Activated gamma-delta T cell treated with Interleukin-2 at 50 U/mL for 16 hours (primary cell): ENCODE measurements around the gene DNAJC16.
A peak's percentile ranks its signal among the peaks of the same experiment; 100 is the strongest.
"Not testable (repeated sequence)": the region's sequence is repeated elsewhere in the genome, so short reads cannot be mapped to it uniquely, and the experiment has no call there.

Source experiments
- DNase-seq: peaks from one replicate; pipeline ENCODE4 v3.0.0-alpha.2; 2020

Gene DNAJC16

DNA sequence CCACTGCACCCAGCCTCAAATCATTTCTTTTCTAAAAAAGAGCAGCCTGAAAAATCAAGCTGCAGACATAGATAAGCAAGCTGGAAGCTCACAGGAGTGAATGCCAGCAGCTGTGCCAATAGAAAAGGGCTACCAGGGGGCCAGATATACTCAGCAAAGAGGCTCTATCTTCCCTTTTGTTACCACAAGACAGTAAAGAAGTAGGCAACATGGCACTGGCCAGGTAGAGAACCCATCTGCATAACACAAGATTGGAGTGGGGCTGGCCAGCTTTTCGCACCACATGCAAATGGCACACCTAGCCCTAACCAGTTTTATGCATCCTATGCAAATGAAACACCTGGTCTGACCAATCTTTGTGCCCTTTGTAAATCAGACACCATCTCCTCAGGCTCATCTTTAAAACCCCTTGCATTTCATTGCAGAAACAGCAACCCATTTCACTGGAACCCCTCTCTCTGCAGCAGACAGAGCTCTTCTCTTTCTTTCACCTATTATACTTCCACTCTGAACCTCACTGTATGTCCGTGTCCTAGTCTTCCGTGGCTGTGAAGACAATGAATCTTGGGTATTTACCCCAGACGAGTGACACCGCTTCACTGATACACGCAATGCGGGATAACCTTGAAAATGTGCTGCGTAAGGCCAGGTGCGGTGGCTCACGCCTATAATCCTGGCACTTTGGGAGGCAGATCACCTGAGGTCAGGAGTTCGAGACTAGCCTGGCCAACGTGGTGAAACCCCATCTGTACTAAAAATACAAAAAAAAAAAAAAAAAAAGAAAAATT, 17.8 kb upstream of the DNAJC16 start:
- DNase-seq = no peak

- no peak for DNase-seq
These were observed 17.1 kb upstream of the DNAJC16 start for GRCh38 chr1:15509586-15509985.

DNA sequence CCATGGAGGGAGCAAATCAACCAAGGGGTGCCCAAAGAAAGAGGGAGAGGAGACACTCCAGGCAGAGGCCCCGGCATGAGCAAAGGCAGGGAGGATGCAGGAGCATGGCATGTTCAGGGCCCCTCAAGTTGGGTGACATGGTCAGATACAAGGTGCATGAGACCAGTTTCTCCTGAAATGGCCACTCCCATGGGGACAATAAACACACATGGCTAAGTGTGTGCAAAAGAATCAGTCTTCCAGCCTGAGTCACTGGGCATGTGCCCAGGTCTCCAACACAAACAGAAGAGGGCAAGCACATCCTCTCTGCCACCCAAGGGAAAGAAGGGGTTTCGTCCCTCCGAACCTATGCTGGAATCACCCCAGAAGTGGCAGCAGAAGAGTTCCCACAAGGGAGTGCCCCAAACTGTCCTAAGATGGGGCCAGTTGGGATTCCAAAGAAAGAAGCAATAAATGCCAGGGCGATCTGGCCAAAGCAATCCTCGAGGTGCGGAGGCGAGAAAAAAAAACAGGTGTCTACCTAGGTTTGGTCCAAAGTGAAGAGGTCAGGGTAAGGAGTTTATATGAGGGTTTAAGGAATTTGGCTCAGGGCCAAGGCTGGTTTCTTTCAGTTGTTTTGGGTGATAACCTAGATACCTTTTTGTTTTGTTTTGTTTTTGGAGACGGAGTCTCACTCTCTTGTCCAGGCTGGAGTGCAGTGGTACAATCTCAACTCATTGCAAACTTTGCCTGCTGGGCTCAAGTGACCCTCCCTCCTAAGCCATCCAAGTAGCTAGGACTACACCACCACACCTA, 15.8 kb upstream of the DNAJC16 start:
- no peak for DNase-seq

DNA sequence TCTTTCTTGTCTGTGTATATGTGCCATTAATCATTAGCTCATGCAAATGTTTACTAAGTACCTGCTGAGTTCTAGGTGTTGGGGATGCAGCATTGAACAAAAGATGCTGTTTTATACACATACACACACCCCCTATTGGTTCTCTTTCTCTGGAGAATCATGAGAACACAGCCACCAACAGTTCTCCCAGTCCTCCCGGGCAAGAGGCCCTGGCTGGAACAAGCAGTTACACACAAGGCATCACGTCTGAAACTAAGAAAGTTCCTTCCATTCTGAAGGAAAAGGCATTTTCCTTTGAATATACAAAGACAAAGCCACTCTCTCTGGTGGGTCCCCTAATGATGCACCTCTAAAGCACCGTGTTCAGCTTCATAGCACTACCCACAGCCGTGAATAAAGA, 13.5 kb upstream of the DNAJC16 start:
- DNase-seq = no peak

DNA sequence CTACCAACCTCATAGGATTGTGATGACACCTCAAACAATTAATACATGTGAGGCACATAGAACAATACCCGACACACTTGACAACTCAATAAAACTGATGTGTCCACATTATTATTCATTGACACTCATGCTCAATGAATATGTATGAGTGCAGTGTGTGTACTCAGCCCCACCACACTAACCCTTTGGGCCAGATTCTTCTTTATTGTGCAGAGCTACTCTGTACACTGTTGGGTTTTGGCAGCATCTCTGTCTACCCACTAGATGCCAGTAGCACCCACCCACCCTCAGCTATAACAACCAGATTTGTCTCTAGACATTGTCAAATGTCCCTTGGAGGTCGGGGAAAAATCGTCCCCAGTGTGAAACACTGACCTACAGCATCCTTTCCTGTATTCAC, 12.7 kb upstream of the DNAJC16 start:
- no peak for DNase-seq

DNA sequence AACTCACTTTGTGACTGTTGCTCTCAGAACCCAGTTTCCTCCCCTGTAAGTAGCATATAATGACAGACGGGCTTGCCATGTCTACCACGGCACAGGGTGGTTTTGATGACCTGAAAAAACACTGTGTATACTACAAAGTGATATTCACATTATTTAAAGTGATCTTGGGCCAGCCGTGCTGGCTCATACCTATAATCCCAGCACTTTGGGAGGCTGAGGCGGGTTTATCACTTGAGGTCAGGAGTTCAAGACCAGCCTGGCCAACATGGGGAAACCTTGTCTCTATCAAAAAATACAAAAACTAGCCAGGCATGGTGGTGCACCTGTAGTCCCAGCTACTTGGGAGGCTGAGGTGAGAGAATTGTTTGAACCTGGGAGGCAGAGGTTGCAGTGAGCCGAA, 12.1 kb upstream of the DNAJC16 start:
- DNase-seq = not testable (repeated sequence)

- no peak for DNase-seq
These were observed 11.5 kb upstream of the DNAJC16 start for GRCh38 chr1:15515022-15515663.

GRCh38 chr1:15519625-15520024, 7.0 kb upstream of the DNAJC16 start:
- DNase-seq = no peak

GRCh38 chr1:15521206-15521906, 5.3 kb upstream of the DNAJC16 start:
- DNase-seq = not testable (repeated sequence)

GRCh38 chr1:15522551-15522950, 4.1 kb upstream of the DNAJC16 start:
- DNase-seq = no peak

DNA sequence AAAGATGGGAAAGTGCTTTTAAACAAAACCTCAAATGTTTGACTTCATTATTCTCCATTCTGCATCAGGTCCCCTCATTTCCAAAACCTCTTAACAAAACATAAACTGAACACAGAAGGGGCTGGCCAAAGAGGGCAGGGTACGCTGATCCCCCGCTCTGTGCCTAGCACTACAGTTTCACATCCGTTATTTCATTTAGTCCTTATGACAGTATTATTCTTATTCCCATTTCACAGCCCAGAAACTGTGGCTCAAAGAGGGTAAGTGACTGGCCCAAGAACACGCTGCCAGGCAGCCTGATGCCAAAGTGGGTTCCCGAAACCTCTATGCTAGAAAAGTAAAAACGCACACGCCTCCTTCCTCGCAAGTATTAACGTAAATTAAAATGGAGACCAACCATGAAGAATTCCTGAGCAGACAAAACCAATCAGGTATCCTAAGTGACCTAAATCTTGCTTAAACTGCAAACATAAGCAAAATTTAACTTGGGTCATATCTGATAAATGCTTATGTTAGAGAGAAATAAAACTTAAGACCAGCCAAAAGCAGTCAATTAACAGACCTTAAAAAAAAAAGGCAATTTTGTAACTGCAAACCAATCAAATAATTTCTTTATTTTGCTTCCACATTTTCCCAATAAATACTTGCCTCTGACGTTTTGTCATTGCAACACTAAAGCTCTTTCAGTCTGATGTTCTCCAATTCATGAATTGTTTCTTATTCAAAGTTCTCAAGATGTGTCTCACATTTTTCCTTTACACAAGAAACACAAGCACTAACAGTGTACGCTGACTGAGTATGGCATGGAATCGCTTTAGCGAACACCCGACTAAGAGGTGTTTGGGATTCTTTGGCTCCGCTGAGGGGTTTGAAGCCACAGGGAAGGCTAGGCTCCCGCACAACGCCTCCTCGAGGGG, 3.3 kb upstream of the DNAJC16 start:
- DNase-seq = no peak

- no peak for DNase-seq
These were observed 2.7 kb upstream of the DNAJC16 start, which contains the start of gene CASP9 for GRCh38 chr1:15524021-15524282. Gene CASP9, minus strand, starts transcription at chr1:15524215. Its CDS starts 15 bp downstream, at chr1:15524200.

- peak; percentile 100 for DNase-seq
These were observed 2.2 kb upstream of the DNAJC16 start for GRCh38 chr1:15524283-15525049.

DNA sequence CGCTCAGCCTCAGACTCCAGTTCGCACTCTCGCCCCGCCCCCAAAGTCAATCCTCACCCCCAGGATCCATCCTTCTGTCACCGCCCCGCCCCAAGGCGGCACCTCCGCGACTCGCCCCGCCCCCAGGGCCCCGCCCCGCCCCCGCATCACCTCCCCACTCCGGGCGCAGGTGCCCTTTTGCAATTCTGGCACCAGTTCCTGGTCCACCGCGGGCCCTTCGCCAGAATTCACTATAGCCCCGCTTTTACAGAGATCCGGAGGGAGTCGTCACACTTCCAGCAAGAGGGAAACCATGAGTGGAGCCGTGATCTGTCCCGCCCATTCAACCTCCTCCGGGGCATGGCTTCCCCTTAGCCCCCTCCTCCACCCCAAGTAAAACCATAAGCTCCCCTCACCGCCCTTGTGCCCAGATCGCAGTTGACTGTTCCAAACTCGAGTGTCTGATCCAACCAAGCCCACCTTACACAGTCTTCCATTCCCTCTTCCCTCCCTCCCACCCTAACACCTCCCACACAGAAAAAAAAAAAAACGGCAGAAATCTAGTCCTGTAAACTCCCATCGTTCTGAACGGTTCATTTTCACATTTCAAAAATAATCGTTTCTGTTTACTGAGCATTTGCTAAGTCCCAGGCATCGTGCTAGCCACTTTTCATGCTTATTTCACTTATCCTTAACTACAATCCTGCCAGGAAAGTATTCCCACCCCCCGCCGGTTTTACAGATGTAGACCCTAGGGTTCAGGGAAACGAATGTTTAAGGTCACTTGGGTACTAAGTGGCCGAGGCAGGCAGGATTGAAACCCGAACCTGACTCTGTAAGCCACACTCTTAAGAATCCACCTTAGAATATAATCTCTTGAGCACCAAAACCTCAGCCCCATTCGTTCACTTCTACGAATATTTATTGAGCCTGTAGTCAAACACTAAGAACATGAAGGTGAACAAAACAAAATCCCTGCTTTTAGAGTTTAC, 1.3 kb upstream of the DNAJC16 start:
- no peak for DNase-seq

GRCh38 chr1:15526021-15526489, 593 bp upstream of the DNAJC16 start:
- no peak for DNase-seq

DNA sequence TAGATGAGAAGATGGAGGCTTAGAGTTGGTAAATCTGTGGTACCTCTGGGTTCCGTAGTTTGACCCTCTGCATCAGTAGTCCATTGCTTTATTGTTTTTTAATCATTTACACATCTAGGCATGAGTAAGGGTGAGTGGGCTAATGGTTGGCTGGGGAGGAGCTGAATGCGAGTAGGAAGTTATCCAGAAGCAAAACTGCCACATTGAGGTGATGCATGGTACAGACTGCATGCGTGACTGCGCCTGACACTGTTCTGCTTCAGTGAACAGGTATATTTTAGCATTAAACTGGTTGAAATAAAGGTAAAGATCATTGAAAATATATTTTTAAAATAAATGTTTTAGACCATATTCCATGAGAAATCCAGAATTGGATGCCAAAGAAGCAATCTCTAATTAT, 4.4 kb downstream of the DNAJC16 start:
- no peak for DNase-seq

- no peak for DNase-seq
These were observed 5.0 kb downstream of the DNAJC16 start for GRCh38 chr1:15531682-15532081.

DNA sequence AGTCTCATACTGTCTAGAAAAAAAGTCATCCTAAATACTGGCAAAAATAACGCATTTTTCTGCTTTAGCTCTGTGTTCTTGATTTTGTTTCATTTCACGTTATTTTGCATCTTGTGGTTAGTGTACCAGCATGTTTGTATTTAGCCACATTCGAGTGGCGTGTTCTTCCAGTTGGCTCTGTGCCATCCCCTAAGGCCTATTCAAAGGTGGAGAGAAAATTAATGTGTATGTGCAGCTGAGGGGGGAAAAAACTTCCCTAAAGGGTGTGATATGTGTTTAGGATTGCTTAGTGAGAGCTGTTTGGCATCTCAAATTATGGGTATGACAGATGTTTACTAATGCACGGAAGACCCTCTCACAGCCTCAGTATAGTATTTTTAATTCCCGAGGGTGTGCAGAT, 12.1 kb downstream of the DNAJC16 start:
- no peak for DNase-seq

GRCh38 chr1:15540186-15540585, 13.5 kb downstream of the DNAJC16 start:
- DNase-seq = no peak

GRCh38 chr1:15541231-15541792, 14.7 kb downstream of the DNAJC16 start:
- DNase-seq = no peak
